K562 (cell line): ENCODE results near the gene FAM118B. TPM values are rescaled to one million over a fixed set of nuclear protein-coding genes. Genes with fewer than 3 reads are reported as not detected.

ENCODE experiments used
- ATAC-seq: fragments of 200-7000 bp; cut with Tn5 transposase; 3 replicates; pipeline ENCODE4 v1.9.1; 2020; ENCODE audit warnings: moderate library complexity
- BruUV-seq: library from RNA; stranded (reverse); fragments of 400-500 nt; replicated peaks from 2 replicates; lab custom pipeline; 2021; lab: Mats Ljungman, UMichigan
- CTCF ChIA-PET: fragments of 300-600 bp; formaldehyde crosslinking; extraction: SDS; loops from one replicate; lab custom pipeline; 2021; ENCODE audit warnings: low intra/inter-chr PET ratio; lab: Yijun Ruan, JAX
- POLR2A ChIA-PET: fragments of 300-600, 350-650 bp; sonication (Branson Sonifier 250); formaldehyde crosslinking; extraction: SDS; loops from one replicate; lab custom pipeline; 2021; ENCODE audit warnings: antibody characterized with exemption, inconsistent platforms; lab: Yijun Ruan, JAX
- DNase-seq, 4 experiments: peaks; one replicate each; pipeline versions ENCODE4 v3.0.0 to v3.0.0-alpha.2; 2011 to 2018; ENCODE audit warnings: low spot score in 3 of 4, mixed read lengths in 3 of 4; ENCODE audit errors: extremely low read depth in 1 of 4
- FAIRE-seq: peaks from 2 replicates; lab custom pipeline; 2011; peaks lifted over from hg19 to GRCh38; lab: Jason Lieb, UNC
- H2AFZ ChIP-seq: 2 replicates; pipeline ENCODE4 v1.6.0; 2011; ENCODE audit warnings: low read depth, low read length, control low read depth, inconsistent platforms
- H3K27ac ChIP-seq: fragments of 200-600 bp; 3 replicates; pipeline ENCODE4 v1.8.0; 2011; ENCODE audit warnings: low read depth, mild to moderate bottlenecking, control low read depth, inconsistent platforms, low read length, moderate library complexity, mixed read lengths; ENCODE audit errors: extremely low read depth
- H3K27me3 ChIP-seq, 2 experiments: fragments of 300-600 bp in 1 of 2; 2 replicates in 1 of 2; 3 replicates in 1 of 2; pipeline versions ENCODE4 v1.6.0 to v1.8.0; 2011; ENCODE audit warnings: inconsistent platforms in 2 of 2, low read length in 2 of 2, mild to moderate bottlenecking in 1 of 2, mixed read lengths in 1 of 2, moderate library complexity in 1 of 2; ENCODE audit not compliant: control insufficient read depth in 2 of 2, insufficient read depth in 2 of 2
- H3K36me3 ChIP-seq: fragments of 300-600 bp; 3 replicates; pipeline ENCODE4 v1.8.0; 2011; ENCODE audit warnings: mild to moderate bottlenecking, low read length, inconsistent platforms; ENCODE audit not compliant: control insufficient read depth, insufficient read depth
- H3K4me1 ChIP-seq, 2 experiments: fragments of 200-600 bp in 1 of 2; replicated peaks in 1 of 2; 2 replicates in 1 of 2; 3 replicates in 1 of 2; pipeline versions ENCODE4 v1.5.1 to v1.8.0; 2011; ENCODE audit warnings: inconsistent platforms in 2 of 2, low read length in 2 of 2, mild to moderate bottlenecking in 1 of 2, mixed read lengths in 1 of 2, moderate library complexity in 1 of 2; ENCODE audit not compliant: control insufficient read depth in 2 of 2, insufficient read depth in 2 of 2
- H3K4me2 ChIP-seq: 2 replicates; pipeline ENCODE4 v1.6.1; 2011; ENCODE audit warnings: low read length, control low read depth, inconsistent platforms, mixed read lengths; ENCODE audit not compliant: insufficient read depth
- H3K4me3 ChIP-seq: fragments of 200-600 bp; sonication (generic), shearing (Covaris generic); 2 replicates; pipeline ENCODE4 v1.5.1; 2016; ENCODE audit warnings: control low read depth, inconsistent platforms
- H3K79me2 ChIP-seq: fragments of 200-600 bp; 3 replicates; pipeline ENCODE4 v1.8.0; 2011; ENCODE audit warnings: low read length, inconsistent platforms; ENCODE audit not compliant: control insufficient read depth, insufficient read depth
- H3K9ac ChIP-seq, 2 experiments: 2 replicates each; pipeline versions ENCODE4 v1.6.0 to v1.6.1; 2011; ENCODE audit warnings: low read depth in 2 of 2, low read length in 2 of 2, control low read depth in 1 of 2, inconsistent platforms in 1 of 2, mild to moderate bottlenecking in 1 of 2, mixed read lengths in 1 of 2; ENCODE audit not compliant: insufficient read depth in 1 of 2
- H3K9me1 ChIP-seq: one replicate; pipeline ENCODE4 v1.6.0; 2011; ENCODE audit warnings: inconsistent platforms, mild to moderate bottlenecking, low read length, moderate library complexity; ENCODE audit not compliant: control insufficient read depth, insufficient read depth
- H3K9me3 ChIP-seq: replicated peaks from 2 replicates; pipeline ENCODE4 v1.5.1; 2011; ENCODE audit warnings: low read depth, low read length, inconsistent platforms; ENCODE audit not compliant: control insufficient read depth, insufficient read depth
- H4K20me1 ChIP-seq: replicated peaks from 2 replicates; pipeline ENCODE4 v1.6.1; 2011; ENCODE audit warnings: low read length, inconsistent platforms, mixed read lengths; ENCODE audit not compliant: control insufficient read depth, insufficient read depth
- CAMTA2 ChIP-seq: fragments of 250-450 bp; sonication (Bioruptor Pico); conservative IDR thresholded peaks from 2 replicates; pipeline ENCODE4 v1.5.1; 2022
- CREM ChIP-seq: IDR thresholded peaks from 2 replicates; pipeline ENCODE4 v1.6.1; 2014; ENCODE audit warnings: antibody characterized with exemption, low read depth
- GTF2A2 ChIP-seq: IDR thresholded peaks from 2 replicates; pipeline ENCODE4 v1.6.1; 2016; ENCODE audit warnings: mild to moderate bottlenecking, missing genetic modification characterization, missing compliant biosample characterization
- NR2C1 ChIP-seq, 2 experiments: fragments of 450-650 bp; IDR thresholded peaks; 2 replicates each; pipeline ENCODE4 v1.6.1; 2017; ENCODE audit warnings: mild to moderate bottlenecking in 2 of 2, antibody characterized with exemption in 1 of 2, inconsistent platforms in 1 of 2, missing compliant biosample characterization in 1 of 2, missing genetic modification characterization in 1 of 2
- NRF1 ChIP-seq, 2 experiments: fragments of 450-650 bp; IDR thresholded peaks in 1 of 2; conservative IDR thresholded peaks in 1 of 2; 2 replicates each; pipeline ENCODE4 v1.6.1; 2014; ENCODE audit warnings: mild to moderate bottlenecking in 2 of 2
- PHB2 ChIP-seq: fragments of 450-650 bp; IDR thresholded peaks from 2 replicates; pipeline ENCODE4 v1.6.1; 2017; ENCODE audit warnings: low read depth
- PRPF4 ChIP-seq: fragments of 200-400 bp; formaldehyde crosslinking; IDR thresholded peaks from one replicate; pipeline ENCODE4 v1.6.1; 2017; ENCODE audit warnings: low read length, low read depth, mild to moderate bottlenecking; ENCODE audit not compliant: insufficient read depth, poor library complexity, severe bottlenecking
- PYGO2 ChIP-seq: fragments of 450-650 bp; IDR thresholded peaks from 2 replicates; pipeline ENCODE4 v1.6.1; 2016; ENCODE audit warnings: mild to moderate bottlenecking, missing genetic modification characterization, moderate library complexity, missing compliant biosample characterization
- RFX5 ChIP-seq: IDR thresholded peaks from 2 replicates; pipeline ENCODE4 v1.6.1; 2011; ENCODE audit warnings: low read depth, mild to moderate bottlenecking, improper control_type of control experiment, low read length
- TCF7 ChIP-seq: sonication (generic); IDR thresholded peaks from 2 replicates; pipeline ENCODE4 v1.6.1; 2016; ENCODE audit warnings: antibody characterized with exemption, borderline replicate concordance
- ZFP1 ChIP-seq: fragments of 450-650 bp; formaldehyde crosslinking; IDR thresholded peaks from 2 replicates; pipeline ENCODE4 v1.4.0; 2020; ENCODE audit warnings: mild to moderate bottlenecking, mixed read lengths
- ZFX ChIP-seq: sonication (generic); formaldehyde crosslinking; IDR thresholded peaks from 2 replicates; pipeline ENCODE4 v1.8.0; 2022; ENCODE audit warnings: mild to moderate bottlenecking, missing genetic modification reagents, moderate library complexity
- ZNF589 ChIP-seq: fragments of 200-800 bp; sonication (Bioruptor generic); IDR thresholded peaks from 2 replicates; pipeline ENCODE4 v1.6.1; 2016; ENCODE audit warnings: low read depth, missing genetic modification characterization, missing compliant biosample characterization
- ZNF764 ChIP-seq: fragments of 250-450 bp; sonication (Bioruptor Pico); IDR thresholded peaks from 2 replicates; pipeline ENCODE4 v1.4.0; 2020; ENCODE audit warnings: low read depth, mild to moderate bottlenecking, moderate library complexity
- ZNF780A ChIP-seq: fragments of 250-450 bp; sonication (Bioruptor Pico); IDR thresholded peaks from 2 replicates; pipeline ENCODE4 v1.5.0; 2021; ENCODE audit warnings: mild to moderate bottlenecking
- WGBS: fragments of 100-300 bp; shearing (Covaris generic); methylation state at CpG from one replicate; pipeline ENCODE4 v1.1.6; 2016; ENCODE audit warnings: low coverage, mixed read lengths; ENCODE audit not compliant: insufficient coverage; ENCODE audit errors: missing lambda C conversion rate; 5-methylcytosine and 5-hydroxymethylcytosine counted together
- in situ Hi-C: fragments of 300-500 bp; cut with MboI; formaldehyde crosslinking; loops from 4 replicates; pipeline ENCODE4 v1.15.0; 2018; ENCODE audit warnings: inconsistent platforms, mixed read lengths
- intact Hi-C: fragments of 100-400 bp; cut with micrococcal nuclease; formaldehyde crosslinking; loops from 2 replicates; pipeline ENCODE4 v1.14.2; 2022
- polyA plus RNA-seq, 8 experiments: library from polyadenylated mRNA; depleted of rRNA in 4 of 8; stranded (reverse) in 5 of 8; unstranded in 3 of 8; fragments of >200 nt; fragmentation: Nextera tagmentation in 2 of 8; fragmentation: Illumina TruSeq in 1 of 8; extraction: Ambion mirVana in 2 of 8; extraction: Trizol in 1 of 8; gene quantifications; 2 replicates each; pipeline versions ENCODE4 v1.2.1 to v1.2.3, GENCODE V29; 2011 to 2014; ENCODE audit warnings: inconsistent platforms in 1 of 8, missing spikeins in 1 of 8
- total RNA-seq, 7 experiments: library from RNA; depleted of rRNA in 6 of 7; stranded (reverse); fragments of >200 nt in 6 of 7; fragmentation: Illumina TruSeq in 2 of 7; extraction: Trizol in 2 of 7; gene quantifications; 2 replicates each; pipeline versions ENCODE4 v1.2.1 to v1.2.3, GENCODE V29; 2011 to 2021; ENCODE audit warnings: low replicate concordance in 1 of 7
- TF ChIP-seq, protein P1 (sequence below): fragments of 250-450 bp; sonication (Bioruptor Pico); IDR thresholded peaks from 2 replicates; pipeline ENCODE4 v1.6.1; 2021; ENCODE audit warnings: mild to moderate bottlenecking
- TF ChIP-seq, protein P2 (sequence below): conservative IDR thresholded peaks from 2 replicates; pipeline ENCODE4 v1.6.1; 2011; ENCODE audit warnings: low read depth, mild to moderate bottlenecking, low read length; ENCODE audit not compliant: control insufficient read depth
- TF ChIP-seq, protein P3 (sequence below): fragments of 450-650 bp; IDR thresholded peaks from 2 replicates; pipeline ENCODE4 v1.6.1; 2017; ENCODE audit warnings: mild to moderate bottlenecking, moderate library complexity

Gene FAM118B
- total and polyA plus RNA-seq, 9 of the 15 experiments (the other 6 are each of a cell fraction or from before 2014, with no cell fraction given) = 12.0 to 49.0 (median 22.1) TPM

DNA sequence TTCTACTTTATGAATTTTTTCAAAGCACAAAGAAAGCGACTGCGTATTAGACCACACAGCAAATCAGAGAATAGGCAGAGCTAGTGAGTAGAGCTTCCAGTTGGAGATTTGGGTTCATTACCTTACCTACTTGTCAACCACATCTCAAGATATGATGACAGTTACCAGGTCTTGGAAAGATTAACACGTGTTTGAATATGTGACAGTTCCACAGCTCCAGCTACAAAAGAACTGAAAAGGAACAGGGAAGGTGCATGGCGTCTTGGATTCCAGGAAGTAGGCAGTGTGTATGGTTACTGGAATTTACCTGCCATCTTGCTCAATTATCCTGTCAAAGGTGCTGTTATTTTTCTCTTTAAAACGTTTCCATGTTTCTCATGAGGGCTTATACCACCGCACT, 76.7 kb downstream of the FAM118B start:
- POLR2A ChIA-PET = interaction anchor here (1.0 to 1.1 kb wide), 2 partner anchors 12 to 19 kb away, joined by 3 read pairs; partner anchors contain the start of genes FOXRED1 and SRPRA
- no peak for FAIRE-seq
- in situ Hi-C loops = no loop called here

DNA sequence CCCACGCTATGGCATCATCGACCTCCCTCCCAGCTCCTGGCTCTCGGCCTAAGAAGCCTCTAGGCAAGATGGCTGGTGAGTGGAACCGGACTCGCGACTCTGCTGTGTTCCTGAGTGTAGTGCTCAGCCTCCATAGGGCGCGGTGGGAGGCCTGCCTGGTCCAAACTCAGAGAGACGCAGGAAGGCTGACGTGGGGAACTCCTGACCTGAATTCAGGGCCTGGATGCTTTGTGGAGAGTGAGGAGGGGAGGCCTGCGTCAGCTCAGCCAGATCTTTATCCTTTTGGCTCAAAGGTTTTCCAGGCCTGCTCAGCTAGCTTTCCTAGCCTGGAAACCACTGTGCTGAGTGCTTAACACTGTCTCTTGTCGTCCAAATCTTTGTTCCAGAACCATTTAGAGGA, 79.3 kb downstream of the FAM118B start:
- TF ChIP-seq, protein P1, sequence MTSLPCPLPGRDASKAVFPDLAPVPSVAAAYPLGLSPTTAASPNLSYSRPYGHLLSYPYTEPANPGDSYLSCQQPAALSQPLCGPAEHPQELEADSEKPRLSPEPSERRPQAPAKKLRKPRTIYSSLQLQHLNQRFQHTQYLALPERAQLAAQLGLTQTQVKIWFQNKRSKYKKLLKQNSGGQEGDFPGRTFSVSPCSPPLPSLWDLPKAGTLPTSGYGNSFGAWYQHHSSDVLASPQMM (CRISPR knock-in tag) = no peak
- TF ChIP-seq RFX5 (no peak), CAMTA2 (CRISPR knock-in tag) (no peak), CREM (no peak), NR2C1 (IDR thresholded peaks at IDR 0.05) (no peak), NR2C1 (tag; IDR thresholded peaks at IDR 0.05) (no peak)
- TF ChIP-seq, protein P2, sequence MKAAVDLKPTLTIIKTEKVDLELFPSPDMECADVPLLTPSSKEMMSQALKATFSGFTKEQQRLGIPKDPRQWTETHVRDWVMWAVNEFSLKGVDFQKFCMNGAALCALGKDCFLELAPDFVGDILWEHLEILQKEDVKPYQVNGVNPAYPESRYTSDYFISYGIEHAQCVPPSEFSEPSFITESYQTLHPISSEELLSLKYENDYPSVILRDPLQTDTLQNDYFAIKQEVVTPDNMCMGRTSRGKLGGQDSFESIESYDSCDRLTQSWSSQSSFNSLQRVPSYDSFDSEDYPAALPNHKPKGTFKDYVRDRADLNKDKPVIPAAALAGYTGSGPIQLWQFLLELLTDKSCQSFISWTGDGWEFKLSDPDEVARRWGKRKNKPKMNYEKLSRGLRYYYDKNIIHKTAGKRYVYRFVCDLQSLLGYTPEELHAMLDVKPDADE = no peak
- TF ChIP-seq, protein P3, sequence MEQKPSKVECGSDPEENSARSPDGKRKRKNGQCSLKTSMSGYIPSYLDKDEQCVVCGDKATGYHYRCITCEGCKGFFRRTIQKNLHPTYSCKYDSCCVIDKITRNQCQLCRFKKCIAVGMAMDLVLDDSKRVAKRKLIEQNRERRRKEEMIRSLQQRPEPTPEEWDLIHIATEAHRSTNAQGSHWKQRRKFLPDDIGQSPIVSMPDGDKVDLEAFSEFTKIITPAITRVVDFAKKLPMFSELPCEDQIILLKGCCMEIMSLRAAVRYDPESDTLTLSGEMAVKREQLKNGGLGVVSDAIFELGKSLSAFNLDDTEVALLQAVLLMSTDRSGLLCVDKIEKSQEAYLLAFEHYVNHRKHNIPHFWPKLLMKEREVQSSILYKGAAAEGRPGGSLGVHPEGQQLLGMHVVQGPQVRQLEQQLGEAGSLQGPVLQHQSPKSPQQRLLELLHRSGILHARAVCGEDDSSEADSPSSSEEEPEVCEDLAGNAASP = no peak
- ChIA-PET CTCF (no interaction called here), POLR2A (interaction anchor here (0.8 to 2.1 kb wide), 3 partner anchors 9 to 29 kb away, joined by 3 to 7 read pairs (median 3); no protein-coding TSS in a partner anchor)
- no peaks in the 10 kb centered on the region for H4K20me1 ChIP-seq
- in situ Hi-C loops = no loop called here
- intact Hi-C loops = no loop called here
- H3K4me1 ChIP-seq = no peaks in the 10 kb centered on the region; a peak in 1 of 5 replicates
- H3K4me2 ChIP-seq = no peak overlapping the region
- 72% methylated on average over 12 of the region's 12 CpGs for WGBS
- DNase-seq = no peak
- no TSS peak for BruUV-seq
- H3K27me3 ChIP-seq = no peaks in the 10 kb centered on the region
- no peak for FAIRE-seq
- no peak overlapping the region for H3K27ac ChIP-seq
- no peaks in the 10 kb centered on the region for H3K9me1 ChIP-seq
- H2AFZ ChIP-seq = no peak overlapping the region
- H3K9me3 ChIP-seq = no peaks in the 10 kb centered on the region; the same call in 1 of the 2 replicates
- no peak overlapping the region for H3K4me3 ChIP-seq
- ATAC-seq = no peak
- H3K79me2 ChIP-seq = no peaks in the 10 kb centered on the region
- H3K9ac ChIP-seq = no peak overlapping the region
- H3K36me3 ChIP-seq = peaks cover 18% of the 10 kb centered on the region; the same call in 1 of the 3 replicates

More for the DNA sequence above, 76.7 kb downstream of the FAM118B start:
- no peaks in the 10 kb centered on the region for H4K20me1 ChIP-seq
- intact Hi-C loops = no loop called here
- BruUV-seq = no TSS peak
- no peak overlapping the region for H3K27ac ChIP-seq
- 45% methylated on average over 6 of the region's 6 CpGs for WGBS
- CTCF ChIA-PET = no interaction called here
- no peak overlapping the region for H3K9ac ChIP-seq
- no peaks in the 10 kb centered on the region for H3K79me2 ChIP-seq
- H2AFZ ChIP-seq = no peak overlapping the region
- no peaks in the 10 kb centered on the region for H3K9me1 ChIP-seq
- no peaks in the 10 kb centered on the region for H3K27me3 ChIP-seq
- H3K36me3 ChIP-seq = peaks cover 12% of the 10 kb centered on the region; the same call in 1 of the 3 replicates
- ATAC-seq (no peak), DNase-seq (no peak)
- H3K4me2 ChIP-seq = no peak overlapping the region
- TF ChIP-seq ZNF780A (CRISPR knock-in tag) (no peak), PHB2 (no peak), PYGO2 (tag) (no peak), ZFP1 (CRISPR knock-in tag) (no peak), PRPF4 (no peak), ZNF764 (no peak), NRF1 (conservative IDR thresholded peaks at IDR 0.05 in 1 of 2, IDR thresholded peaks at IDR 0.05 in 1 of 2) (no peak), GTF2A2 (no peak), ZNF589 (no peak), TCF7 (no peak), ZFX (CRISPR knock-in tag) (no peak)
- no peaks in the 10 kb centered on the region; the same call in 1 of the 2 replicates for H3K9me3 ChIP-seq
- no peak overlapping the region for H3K4me3 ChIP-seq
- H3K4me1 ChIP-seq = peaks cover 11 to 14% of the 10 kb centered on the region in 2 experiments; a peak in 4 of 5 replicates
